ENCODE data around the gene KRT24.

GRCh38 chr17:40699853-40700252 lies 3.7 kb downstream of the KRT24 start:
- TF ChIP-seq POLR2A (IDR thresholded peaks at IDR 0.05) = no peak
- no peak for TF ChIP-seq CTCF (IDR thresholded peaks at IDR 0.05)
- TF ChIP-seq EP300 (IDR thresholded peaks at IDR 0.05) = no peak
